ENCODE results near the gene GGT6. TPM values are rescaled to one million over a fixed set of nuclear protein-coding genes. Genes with fewer than 3 reads are reported as not detected.

GGT6 gene
- total RNA-seq, 4 donors from 2014 or later: not detected

DNA sequence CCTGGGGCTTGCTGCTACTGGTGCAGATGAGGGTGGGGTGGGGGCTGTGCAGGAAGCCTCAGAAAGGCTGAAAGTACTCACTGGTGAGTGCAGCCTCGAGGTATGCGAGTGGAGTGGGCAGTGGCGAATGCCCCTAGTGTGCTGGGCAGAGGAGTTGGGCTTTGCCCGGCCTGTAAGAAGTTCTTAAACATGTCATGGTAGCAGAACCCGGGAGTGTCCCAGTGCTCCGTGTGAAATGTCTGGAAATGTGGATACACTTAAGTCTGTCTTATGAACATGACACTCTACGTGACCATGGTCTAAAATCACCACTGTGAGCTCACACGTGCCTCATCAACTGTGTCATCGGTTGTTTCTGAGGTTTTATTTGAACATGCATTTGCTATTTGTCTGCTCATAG lies 25.7 kb upstream of the GGT6 start:
- no peaks in the 10 kb centered on the region for H3K36me3 ChIP-seq
- H3K9me3 ChIP-seq: no peaks in the 10 kb centered on the region
- intact Hi-C loops (cut with DNase I): loop anchor here (5.0 kb wide), 1 partner anchor 36 kb away; no protein-coding TSS in a partner anchor
- peaks cover 0 to 41% (median 9%) of the 10 kb centered on the region in 4 donors for H3K27me3 ChIP-seq
- peaks cover 28 to 46% (median 37%) of the 10 kb centered on the region in 4 donors for H3K4me1 ChIP-seq
- 77% methylated on average over 9 of the region's 9 CpGs for WGBS
- TF ChIP-seq POLR2A (IDR thresholded peaks at IDR 0.05; ENCODE audit: low read depth): no peak
- no peak for TF ChIP-seq POLR2AphosphoS5 (IDR thresholded peaks at IDR 0.05)
- no peak for TF ChIP-seq EP300 (IDR thresholded peaks at IDR 0.05)
- TF ChIP-seq, protein P1, sequence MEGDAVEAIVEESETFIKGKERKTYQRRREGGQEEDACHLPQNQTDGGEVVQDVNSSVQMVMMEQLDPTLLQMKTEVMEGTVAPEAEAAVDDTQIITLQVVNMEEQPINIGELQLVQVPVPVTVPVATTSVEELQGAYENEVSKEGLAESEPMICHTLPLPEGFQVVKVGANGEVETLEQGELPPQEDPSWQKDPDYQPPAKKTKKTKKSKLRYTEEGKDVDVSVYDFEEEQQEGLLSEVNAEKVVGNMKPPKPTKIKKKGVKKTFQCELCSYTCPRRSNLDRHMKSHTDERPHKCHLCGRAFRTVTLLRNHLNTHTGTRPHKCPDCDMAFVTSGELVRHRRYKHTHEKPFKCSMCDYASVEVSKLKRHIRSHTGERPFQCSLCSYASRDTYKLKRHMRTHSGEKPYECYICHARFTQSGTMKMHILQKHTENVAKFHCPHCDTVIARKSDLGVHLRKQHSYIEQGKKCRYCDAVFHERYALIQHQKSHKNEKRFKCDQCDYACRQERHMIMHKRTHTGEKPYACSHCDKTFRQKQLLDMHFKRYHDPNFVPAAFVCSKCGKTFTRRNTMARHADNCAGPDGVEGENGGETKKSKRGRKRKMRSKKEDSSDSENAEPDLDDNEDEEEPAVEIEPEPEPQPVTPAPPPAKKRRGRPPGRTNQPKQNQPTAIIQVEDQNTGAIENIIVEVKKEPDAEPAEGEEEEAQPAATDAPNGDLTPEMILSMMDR (IDR thresholded peaks at IDR 0.05): no peak
- no peak for DNase-seq (ENCODE audit: extremely low spot score)
- peak overlapping the region; percentile 74 to 84 (median 79) for H3K27ac ChIP-seq (replicated peaks in 1 of 4)
- peak overlapping the region in 3 of 4 donors; percentile 63 to 68 (median 68) for H3K4me3 ChIP-seq

DNA sequence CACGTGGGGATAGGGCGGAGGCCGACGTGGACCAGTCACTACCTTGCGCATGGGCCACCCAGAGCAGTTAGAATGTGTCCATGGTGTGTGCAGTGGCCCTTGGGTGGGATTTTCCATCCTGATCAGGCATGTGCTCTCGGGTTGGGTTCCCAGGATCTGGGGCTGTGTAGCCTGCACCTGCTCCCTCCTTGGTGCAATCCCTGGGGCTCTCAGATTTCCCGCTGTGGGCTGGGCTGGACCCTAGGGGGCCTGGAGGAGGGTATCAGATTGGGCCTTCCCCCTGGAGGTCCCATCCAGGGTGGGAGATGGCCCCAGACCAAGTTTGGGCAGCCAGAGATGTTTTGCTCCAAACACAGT lies 25.2 kb upstream of the GGT6 start:
- Histone ChIP-seq H3K4me3 (peak overlapping the region; percentile 63 to 68 (median 66)), H3K9me3 (no peaks in the 10 kb centered on the region)

GRCh38 chr17:4584917-4585637 lies 24.7 kb upstream of the GGT6 start:
- no peak for DNase-seq (ENCODE audit: extremely low spot score)
- intact Hi-C loops (cut with DNase I): loop anchor here (5.0 kb wide), 1 partner anchor 37 kb away; no protein-coding TSS in a partner anchor

More for the DNA sequence above, 25.2 kb upstream of the GGT6 start:
- H3K27ac ChIP-seq (replicated peaks in 1 of 4): peak overlapping the region; percentile 74 to 84 (median 79)
- intact Hi-C loops (cut with DNase I): loop anchor here (5.0 kb wide), 1 partner anchor 37 kb away; no protein-coding TSS in a partner anchor
- H3K36me3 ChIP-seq: no peaks in the 10 kb centered on the region
- WGBS: 77% methylated on average over 6 of the region's 7 CpGs
- H3K4me1 ChIP-seq: peaks cover 28 to 42% (median 34%) of the 10 kb centered on the region in 4 donors
- no peak for DNase-seq (ENCODE audit: extremely low spot score)
- H3K27me3 ChIP-seq: peaks cover 0 to 41% (median 9%) of the 10 kb centered on the region in 4 donors
- no peak for TF ChIP-seq EP300 (IDR thresholded peaks at IDR 0.05)
- TF ChIP-seq, protein P1 (IDR thresholded peaks at IDR 0.05): no peak
- no peak for TF ChIP-seq POLR2AphosphoS5 (IDR thresholded peaks at IDR 0.05)
- TF ChIP-seq POLR2A (IDR thresholded peaks at IDR 0.05; ENCODE audit: low read depth): no peak

DNA sequence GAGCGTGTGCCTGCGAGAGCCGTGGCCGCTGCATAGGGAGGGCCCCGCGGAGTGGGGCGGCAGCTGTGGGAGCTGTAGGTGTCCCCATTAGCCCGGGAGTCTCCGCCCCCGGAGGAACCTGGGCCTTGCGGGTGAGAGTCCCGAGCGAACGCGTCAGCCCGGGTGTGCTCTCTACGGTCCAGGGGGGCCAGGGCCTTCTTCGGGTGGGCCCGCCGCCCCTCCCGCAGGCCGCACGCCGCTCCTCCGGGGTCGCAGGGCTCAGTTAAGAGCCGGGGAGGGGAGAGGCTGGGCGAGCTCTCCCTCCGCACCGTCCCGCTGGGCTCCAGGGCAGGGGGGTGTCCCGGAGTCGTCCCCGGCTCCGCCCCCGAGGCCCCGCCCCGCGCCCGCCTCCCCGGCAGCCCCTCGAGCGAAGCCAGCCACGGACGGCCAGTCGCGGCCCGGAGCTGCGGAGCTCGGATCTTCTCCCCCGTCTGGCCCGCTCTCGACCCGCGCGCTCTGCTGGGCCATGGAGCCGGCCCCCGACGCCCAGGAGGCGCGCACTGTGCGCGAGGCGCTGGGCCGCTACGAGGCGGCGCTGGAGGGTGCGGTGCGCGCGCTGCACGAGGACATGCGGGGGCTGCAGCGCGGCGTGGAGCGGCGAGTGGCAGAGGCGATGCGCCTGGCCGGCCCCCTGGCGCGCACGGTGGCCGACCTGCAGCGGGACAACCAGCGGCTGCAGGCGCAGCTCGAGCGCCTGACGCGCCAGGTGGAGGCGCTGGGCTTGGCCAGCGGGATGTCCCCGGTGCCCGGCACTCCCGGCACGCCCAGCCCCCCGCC lies 23.9 kb upstream of the GGT6 start, which contains the start of gene SMTNL2:
SMTNL2 (plus strand) TSS at position 429 of the 816 bp plus-strand sequence; CDS start at position 506, 77 bp downstream.
- peaks cover 28 to 37% (median 33%) of the 10 kb centered on the region in 4 donors for H3K4me1 ChIP-seq
- peaks cover 0 to 41% (median 9%) of the 10 kb centered on the region in 4 donors for H3K27me3 ChIP-seq
- 0% methylated on average over 17 of the region's 100 CpGs for WGBS
- DNase-seq (ENCODE audit: extremely low spot score): no peak
- TF ChIP-seq, protein P1 (IDR thresholded peaks at IDR 0.05): no peak
- no peak for TF ChIP-seq EP300 (IDR thresholded peaks at IDR 0.05)
- TF ChIP-seq POLR2A (IDR thresholded peaks at IDR 0.05; ENCODE audit: low read depth): peak; percentile 66
- TF ChIP-seq POLR2AphosphoS5 (IDR thresholded peaks at IDR 0.05): peak; percentile 33 to 47
- peak within 1 kb of the TSS; percentile 63 to 68 (median 66) for H3K4me3 ChIP-seq
- no peaks in the 10 kb centered on the region for H3K36me3 ChIP-seq
- H3K27ac ChIP-seq (replicated peaks in 1 of 4): peak within 1 kb of the TSS; percentile 74 to 84 (median 79)
- no peaks in the 10 kb centered on the region for H3K9me3 ChIP-seq
- intact Hi-C loops (cut with DNase I): no loop called here

More at GRCh38 chr17:4584917-4585637, 24.7 kb upstream of the GGT6 start:
- Histone ChIP-seq H3K27ac (replicated peaks in 1 of 4) (peak overlapping the region; percentile 74 to 84 (median 79)), H3K9me3 (no peaks in the 10 kb centered on the region), H3K36me3 (no peaks in the 10 kb centered on the region), H3K4me3 (peak overlapping the region; percentile 63 to 68 (median 66)), H3K4me1 (peaks cover 28 to 37% (median 34%) of the 10 kb centered on the region in 4 donors), H3K27me3 (peaks cover 0 to 41% (median 9%) of the 10 kb centered on the region in 4 donors)
- WGBS: 49% methylated on average over 15 of the region's 57 CpGs
- TF ChIP-seq POLR2AphosphoS5 (IDR thresholded peaks at IDR 0.05) (no peak), POLR2A (IDR thresholded peaks at IDR 0.05; ENCODE audit: low read depth) (no peak), EP300 (IDR thresholded peaks at IDR 0.05) (no peak)
- TF ChIP-seq, protein P1 (IDR thresholded peaks at IDR 0.05): no peak
